HG03045 (cell line): Measurements from ENCODE around the gene SUPT3H.

Experiments used
- ATAC-seq: cut with Tn5 transposase; IDR thresholded peaks from one replicate; pipeline ENCODE4 v1.9.1; 2021; ENCODE audit warnings: mild to moderate bottlenecking, moderate library complexity; ENCODE audit not compliant: unreplicated experiment

Gene SUPT3H

GRCh38 chr6:45272626-45273025 lies 105.1 kb downstream of the SUPT3H start:
- ATAC-seq, result no peak

- ATAC-seq, result no peak
These were observed 112.5 kb downstream of the SUPT3H start for GRCh38 chr6:45265246-45265645.

GRCh38 chr6:45260696-45261095 lies 117.0 kb downstream of the SUPT3H start:
- ATAC-seq, result no peak

GRCh38 chr6:45256697-45257695 lies 120.7 kb downstream of the SUPT3H start:
- no peak for ATAC-seq

- ATAC-seq, result no peak
These were observed 122.3 kb downstream of the SUPT3H start for GRCh38 chr6:45255434-45255833.

GRCh38 chr6:45254253-45254652 lies 123.5 kb downstream of the SUPT3H start:
- ATAC-seq, result no peak

- ATAC-seq, result no peak
These were observed 124.3 kb downstream of the SUPT3H start for GRCh38 chr6:45253453-45253852.

GRCh38 chr6:45231660-45232059 lies 146.1 kb downstream of the SUPT3H start:
- ATAC-seq, result no peak

GRCh38 chr6:45229416-45229815 lies 148.3 kb downstream of the SUPT3H start:
- no peak for ATAC-seq

- no peak for ATAC-seq
These were observed 151.7 kb downstream of the SUPT3H start for GRCh38 chr6:45226081-45226480.

- no peak for ATAC-seq
These were observed 155.4 kb downstream of the SUPT3H start for GRCh38 chr6:45222380-45222779.

GRCh38 chr6:45215759-45216158 lies 162.0 kb downstream of the SUPT3H start:
- no peak for ATAC-seq

- ATAC-seq, result no peak
These were observed 164.8 kb downstream of the SUPT3H start for GRCh38 chr6:45212976-45213375.

- ATAC-seq, result no peak
These were observed 168.0 kb downstream of the SUPT3H start for GRCh38 chr6:45209762-45210161.

- ATAC-seq, result no peak
These were observed 170.8 kb downstream of the SUPT3H start for GRCh38 chr6:45206793-45207492.

- ATAC-seq, result no peak
These were observed 176.2 kb downstream of the SUPT3H start for GRCh38 chr6:45201484-45201883.

GRCh38 chr6:45200510-45200909 lies 177.2 kb downstream of the SUPT3H start:
- no peak for ATAC-seq

GRCh38 chr6:45199554-45199953 lies 178.2 kb downstream of the SUPT3H start:
- ATAC-seq, result no peak

- no peak for ATAC-seq
These were observed 181.6 kb downstream of the SUPT3H start for GRCh38 chr6:45196121-45196520.

GRCh38 chr6:45195137-45195536 lies 182.6 kb downstream of the SUPT3H start:
- ATAC-seq, result no peak

- no peak for ATAC-seq
These were observed 185.2 kb downstream of the SUPT3H start for GRCh38 chr6:45192556-45192955.

- ATAC-seq, result no peak
These were observed 186.3 kb downstream of the SUPT3H start for GRCh38 chr6:45191414-45191813.
